Activated T-cell treated with anti-CD3 and anti-CD28 coated beads, Interleukin-2, amount 50 U/mL, for 72 hours (primary cell): ENCODE data around the gene GPN1. TPM values are rescaled to one million over a fixed set of nuclear protein-coding genes. Genes with fewer than 3 reads are reported as not detected.
A peak's percentile ranks its signal among the peaks of the same experiment; 100 is the strongest.
"Not testable (repeated sequence)": the region's sequence is repeated elsewhere in the genome, so short reads cannot be mapped to it uniquely, and the experiment has no call there.

Source experiments
- ATAC-seq, 2 donors: fragments of 150-1000 bp; cut with Tn5 transposase; replicated peaks in 1 of 2; 2 replicates each; pipeline ENCODE4 v1.10.0; 2021; ENCODE audit warnings: moderate library complexity in 2 of 2, mild to moderate bottlenecking in 1 of 2
- DNase-seq, 2 donors: peaks; one replicate each; pipeline ENCODE4 v3.0.0; 2021 to 2022; ENCODE audit warnings: mixed read lengths in 1 of 2
- H3K27ac Mint-ChIP-seq: one replicate; pipeline ENCODE4 v1.8.0; 2022; ENCODE audit warnings: mild to moderate bottlenecking, moderate library complexity, mixed read lengths
- H3K27me3 Mint-ChIP-seq: one replicate; pipeline ENCODE4 v1.8.0; 2022; ENCODE audit warnings: low read depth, mixed read lengths
- H3K36me3 Mint-ChIP-seq, 2 donors: one replicate each; pipeline ENCODE4 v1.8.0; 2022; ENCODE audit warnings: mixed read lengths in 2 of 2, mild to moderate bottlenecking in 1 of 2; ENCODE audit not compliant: insufficient read depth in 2 of 2
- H3K4me1 Mint-ChIP-seq: one replicate; pipeline ENCODE4 v1.8.0; 2022; ENCODE audit warnings: low read depth, mixed read lengths
- H3K4me3 Mint-ChIP-seq, 2 donors: one replicate each; pipeline ENCODE4 v1.8.0; 2022; ENCODE audit warnings: mild to moderate bottlenecking in 2 of 2, mixed read lengths in 2 of 2, moderate library complexity in 2 of 2
- H3K9me3 Mint-ChIP-seq, 2 donors: one replicate each; pipeline ENCODE4 v1.8.0; 2022; ENCODE audit warnings: mixed read lengths in 2 of 2
- total RNA-seq, 2 donors: library from RNA; stranded (reverse); gene quantifications; one replicate each; pipeline ENCODE4 v1.2.3, GENCODE V29; 2022

Gene GPN1
- total RNA-seq, result 10 to 100 TPM; 43.6 to 45.9 TPM

DNA sequence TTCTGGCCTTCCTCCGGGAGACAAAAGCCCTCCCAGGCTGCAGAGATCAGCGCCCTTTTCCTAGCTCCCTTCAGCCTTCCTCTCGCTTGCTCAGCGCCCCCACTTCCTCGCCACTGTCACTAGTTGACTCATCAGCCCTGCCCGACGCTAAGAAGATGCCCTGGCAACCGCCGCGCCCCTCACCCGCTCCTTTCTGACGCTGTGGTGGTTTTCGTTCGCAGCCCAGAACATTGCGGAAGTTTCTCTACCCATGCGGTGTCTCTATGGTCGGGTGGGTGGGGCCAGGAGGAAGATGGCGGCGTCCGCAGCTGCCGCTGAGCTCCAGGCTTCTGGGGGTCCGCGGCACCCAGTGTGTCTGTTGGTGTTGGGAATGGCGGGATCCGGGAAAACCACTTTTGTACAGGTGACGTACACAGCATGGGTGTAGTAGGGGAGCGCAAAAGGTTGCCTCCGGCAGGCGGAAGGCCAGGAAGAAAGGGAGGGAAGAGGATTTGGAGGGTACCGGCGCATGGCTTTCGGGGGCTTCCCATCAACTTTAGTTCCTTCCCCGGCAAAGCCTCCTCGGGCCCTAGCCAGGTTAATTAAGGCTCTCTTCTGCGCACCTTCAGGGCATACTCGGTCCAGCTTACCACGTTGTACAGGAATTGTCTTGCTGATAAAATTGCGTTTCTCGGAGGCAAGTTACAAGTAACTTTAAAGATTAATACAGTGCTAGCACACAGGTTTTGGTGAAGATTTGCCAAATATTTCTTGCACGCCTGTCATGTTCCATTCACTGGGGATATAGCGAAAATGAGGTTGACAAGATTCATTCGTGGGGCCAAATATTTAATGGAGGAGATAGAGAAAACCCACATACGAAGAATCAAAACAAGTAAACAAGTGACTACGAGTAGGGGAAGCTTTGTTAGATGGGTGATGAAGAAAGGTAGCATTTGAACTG lies at the start of gene GPN1, which contains the start of gene CCDC121:
Gene GPN1, plus strand, starts transcription at position 284 of the 943 bp plus-strand sequence. Its CDS starts 9 bp downstream, at position 293.
Gene CCDC121, minus strand, starts transcription at position 246 of the 943 bp plus-strand sequence. CDS start 1,213 bp downstream, outside the sequence.
- H3K27me3 Mint-ChIP-seq, result no peaks in the 10 kb centered on the region
- DNase-seq (peak; percentile 95 to 97), ATAC-seq (peak; percentile 97)
- H3K4me1 Mint-ChIP-seq, result no peaks in the 10 kb centered on the region
- H3K36me3 Mint-ChIP-seq, result peaks cover 3 to 8% of the 10 kb centered on the region in 2 donors
- H3K4me3 Mint-ChIP-seq, result no peak within 1 kb of the TSS
- H3K9me3 Mint-ChIP-seq, result no peaks in the 10 kb centered on the region
- H3K27ac Mint-ChIP-seq, result peak within 1 kb of the TSS; percentile 9

DNA sequence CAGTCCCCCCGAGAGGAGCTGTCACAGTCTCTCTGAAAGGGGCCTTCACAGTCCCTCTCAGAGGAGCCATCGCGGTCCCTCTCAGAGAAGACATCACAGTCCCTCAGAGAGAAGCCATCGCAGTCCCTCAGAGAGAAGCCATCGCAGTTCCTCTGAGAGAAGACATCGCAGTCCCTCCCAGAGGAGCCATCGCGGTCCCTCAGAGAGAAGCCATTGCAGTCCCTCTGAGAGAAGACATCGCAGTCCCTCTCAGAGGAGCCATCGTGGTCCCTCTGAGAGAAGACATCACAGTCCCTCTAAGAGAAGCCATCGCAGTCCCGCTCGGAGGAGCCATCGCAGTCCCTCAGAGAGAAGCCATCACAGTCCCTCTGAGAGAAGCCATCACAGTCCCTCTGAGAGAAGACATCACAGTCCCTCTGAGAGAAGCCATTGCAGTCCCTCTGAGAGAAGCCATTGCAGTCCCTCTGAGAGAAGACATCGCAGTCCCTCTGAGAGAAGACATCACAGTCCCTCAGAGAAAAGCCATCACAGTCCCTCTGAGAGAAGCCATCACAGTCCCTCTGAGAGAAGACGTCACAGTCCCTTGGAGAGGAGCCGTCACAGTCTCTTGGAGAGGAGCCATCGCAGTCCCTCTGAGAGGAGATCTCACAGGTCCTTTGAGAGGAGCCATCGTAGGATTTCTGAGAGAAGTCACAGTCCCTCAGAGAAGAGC lies 47.3 kb upstream of the GPN1 start:
- peaks cover 0 to 7% of the 10 kb centered on the region in 2 donors for H3K9me3 Mint-ChIP-seq
- no peak for DNase-seq
- H3K27me3 Mint-ChIP-seq, result no peaks in the 10 kb centered on the region
- ATAC-seq, result no peak
- peak overlapping the region; percentile 9 for H3K27ac Mint-ChIP-seq
- peaks cover 8 to 15% of the 10 kb centered on the region in 2 donors for H3K36me3 Mint-ChIP-seq
- peaks cover 37% of the 10 kb centered on the region for H3K4me1 Mint-ChIP-seq
- peak overlapping the region; percentile 44 to 48 for H3K4me3 Mint-ChIP-seq

DNA sequence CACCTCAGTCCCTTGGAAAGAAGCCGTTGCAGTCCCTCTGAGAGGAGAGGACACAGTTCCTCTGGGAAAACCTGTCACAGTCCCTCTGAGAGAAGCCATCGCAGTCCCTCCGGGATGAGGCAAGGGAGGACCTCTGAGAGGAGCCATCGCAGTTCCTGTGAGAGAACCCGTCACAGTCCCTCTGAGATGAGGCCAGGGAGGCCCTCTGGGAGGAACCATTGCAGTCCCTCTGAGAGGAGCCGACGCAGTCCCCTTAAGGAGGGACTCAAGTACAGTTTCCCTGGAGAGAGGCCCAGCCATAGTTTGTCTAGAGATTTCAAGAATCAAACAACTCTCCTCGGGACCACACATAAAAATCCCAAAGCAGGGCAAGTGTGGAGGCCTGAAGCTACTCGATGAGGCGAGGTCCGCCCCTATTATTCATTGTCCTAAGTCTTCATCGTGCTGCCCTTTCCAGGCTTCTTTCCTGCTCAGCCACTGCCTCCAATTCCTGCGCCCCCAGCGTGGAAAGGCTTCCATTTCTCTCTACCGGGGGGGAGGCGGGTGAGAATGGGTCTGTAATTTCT lies 46.6 kb upstream of the GPN1 start:
- DNase-seq, result no peak
- Mint-ChIP-seq H3K27me3 (no peaks in the 10 kb centered on the region), H3K36me3 (peaks cover 11 to 15% of the 10 kb centered on the region in 2 donors), H3K9me3 (peaks cover 0 to 4% of the 10 kb centered on the region in 2 donors), H3K27ac (no peak overlapping the region), H3K4me1 (peaks cover 43% of the 10 kb centered on the region), H3K4me3 (peak overlapping the region; percentile 92 to 93)
- no peak for ATAC-seq

- H3K27ac Mint-ChIP-seq, result peak within 1 kb of the TSS; percentile 76
- peak within 1 kb of the TSS; percentile 92 to 93 for H3K4me3 Mint-ChIP-seq
- H3K36me3 Mint-ChIP-seq, result peaks cover 14 to 15% of the 10 kb centered on the region in 2 donors
- peak; percentile 96 for ATAC-seq
- no peaks in the 10 kb centered on the region for H3K27me3 Mint-ChIP-seq
- peaks cover 0 to 2% of the 10 kb centered on the region in 2 donors for H3K9me3 Mint-ChIP-seq
- peaks cover 50% of the 10 kb centered on the region for H3K4me1 Mint-ChIP-seq
- DNase-seq, result peak; percentile 86 to 87
These were observed 46.0 kb upstream of the GPN1 start, which contains the start of gene ZNF512 for GRCh38 chr2:27582695-27583389. Gene ZNF512, plus strand, starts transcription at chr2:27583042. Its CDS starts 71 bp downstream, at chr2:27583113.

- Mint-ChIP-seq H3K27ac (peak overlapping the region; percentile 76), H3K9me3 (peaks cover 0 to 2% of the 10 kb centered on the region in 2 donors), H3K4me3 (peak overlapping the region; percentile 92 to 93), H3K36me3 (peaks cover 15 to 19% of the 10 kb centered on the region in 2 donors), H3K27me3 (no peaks in the 10 kb centered on the region), H3K4me1 (peaks cover 56% of the 10 kb centered on the region)
- DNase-seq (no peak), ATAC-seq (peak; percentile 3 to 4)
These were observed 45.4 kb upstream of the GPN1 start for GRCh38 chr2:27583390-27583915.

- H3K27ac Mint-ChIP-seq, result peak overlapping the region; percentile 76
- peaks cover 57% of the 10 kb centered on the region for H3K4me1 Mint-ChIP-seq
- H3K36me3 Mint-ChIP-seq, result peaks cover 17 to 22% of the 10 kb centered on the region in 2 donors
- H3K4me3 Mint-ChIP-seq, result peak overlapping the region; percentile 92 to 93
- ATAC-seq (no peak), DNase-seq (no peak)
- no peaks in the 10 kb centered on the region for H3K27me3 Mint-ChIP-seq
- H3K9me3 Mint-ChIP-seq, result no peaks in the 10 kb centered on the region
These were observed 44.3 kb upstream of the GPN1 start for GRCh38 chr2:27584597-27584996.

DNA sequence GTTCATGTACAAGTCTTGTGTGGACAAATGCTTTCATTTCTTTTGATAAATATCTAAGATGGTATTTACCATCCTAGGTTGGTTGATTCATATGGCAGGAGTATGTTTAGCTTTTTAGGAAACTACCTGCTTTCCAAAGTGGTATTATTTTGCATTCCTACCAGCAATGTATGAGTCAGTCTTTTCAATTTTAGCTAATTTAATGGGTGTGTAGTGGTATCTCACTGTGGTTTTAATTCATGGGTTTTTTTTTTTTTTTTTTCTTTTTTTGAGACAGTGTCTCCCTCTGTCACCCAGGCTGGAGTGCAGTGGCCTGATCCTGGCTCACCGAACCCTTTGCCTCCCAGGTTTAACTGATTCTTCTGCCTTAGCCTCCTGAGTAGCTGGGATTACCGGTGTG lies 41.8 kb upstream of the GPN1 start:
- H3K36me3 Mint-ChIP-seq, result peaks cover 25 to 41% of the 10 kb centered on the region in 2 donors
- DNase-seq (no peak), ATAC-seq (peak; percentile 20 to 21)
- peaks cover 77% of the 10 kb centered on the region for H3K4me1 Mint-ChIP-seq
- peaks cover 0 to 7% of the 10 kb centered on the region in 2 donors for H3K9me3 Mint-ChIP-seq
- no peaks in the 10 kb centered on the region for H3K27me3 Mint-ChIP-seq
- peak overlapping the region; percentile 48 to 80 for H3K4me3 Mint-ChIP-seq
- peak overlapping the region; percentile 90 for H3K27ac Mint-ChIP-seq

- Mint-ChIP-seq H3K4me3 (no peak overlapping the region), H3K9me3 (peaks cover 0 to 7% of the 10 kb centered on the region in 2 donors), H3K27me3 (no peaks in the 10 kb centered on the region), H3K36me3 (peaks cover 20 to 35% of the 10 kb centered on the region in 2 donors), H3K27ac (no peak overlapping the region), H3K4me1 (peaks cover 72% of the 10 kb centered on the region)
- ATAC-seq, result no peak
- no peak for DNase-seq
These were observed 40.5 kb upstream of the GPN1 start for GRCh38 chr2:27588308-27588707.

- peaks cover 22 to 62% of the 10 kb centered on the region in 2 donors for H3K36me3 Mint-ChIP-seq
- H3K4me3 Mint-ChIP-seq, result peak overlapping the region; percentile 45 to 68
- no peaks in the 10 kb centered on the region for H3K27me3 Mint-ChIP-seq
- DNase-seq, result no peak
- H3K27ac Mint-ChIP-seq, result no peak overlapping the region
- peak; percentile 37 to 67 for ATAC-seq
- H3K4me1 Mint-ChIP-seq, result peaks cover 56% of the 10 kb centered on the region
- peaks cover 0 to 9% of the 10 kb centered on the region in 2 donors for H3K9me3 Mint-ChIP-seq
These were observed 37.1 kb upstream of the GPN1 start for GRCh38 chr2:27591745-27592144.

DNA sequence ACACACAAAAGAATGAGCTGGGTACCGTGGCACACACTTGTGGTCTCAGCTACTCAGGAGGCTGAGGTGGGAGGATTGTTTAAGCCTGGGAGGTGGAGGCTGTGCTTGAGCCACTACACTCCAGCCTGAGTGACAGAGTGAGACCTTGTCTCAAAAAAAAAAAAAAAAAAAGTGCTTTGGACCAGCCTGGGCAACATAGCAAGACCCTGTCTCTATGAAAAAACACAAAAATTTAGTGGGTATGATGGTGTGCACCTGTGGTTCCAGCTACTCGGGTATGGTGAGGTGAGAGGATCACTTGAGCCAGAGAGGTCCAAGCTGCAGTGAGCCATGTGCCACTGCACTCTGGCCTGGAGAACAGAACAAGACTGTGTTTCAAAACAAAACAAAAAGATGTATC lies 35.6 kb upstream of the GPN1 start:
- H3K4me1 Mint-ChIP-seq, result peaks cover 56% of the 10 kb centered on the region
- DNase-seq (no peak), ATAC-seq (no peak)
- no peak overlapping the region for H3K4me3 Mint-ChIP-seq
- H3K36me3 Mint-ChIP-seq, result peaks cover 22 to 54% of the 10 kb centered on the region in 2 donors
- no peaks in the 10 kb centered on the region for H3K27me3 Mint-ChIP-seq
- H3K27ac Mint-ChIP-seq, result no peak overlapping the region
- peaks cover 0 to 9% of the 10 kb centered on the region in 2 donors for H3K9me3 Mint-ChIP-seq

DNA sequence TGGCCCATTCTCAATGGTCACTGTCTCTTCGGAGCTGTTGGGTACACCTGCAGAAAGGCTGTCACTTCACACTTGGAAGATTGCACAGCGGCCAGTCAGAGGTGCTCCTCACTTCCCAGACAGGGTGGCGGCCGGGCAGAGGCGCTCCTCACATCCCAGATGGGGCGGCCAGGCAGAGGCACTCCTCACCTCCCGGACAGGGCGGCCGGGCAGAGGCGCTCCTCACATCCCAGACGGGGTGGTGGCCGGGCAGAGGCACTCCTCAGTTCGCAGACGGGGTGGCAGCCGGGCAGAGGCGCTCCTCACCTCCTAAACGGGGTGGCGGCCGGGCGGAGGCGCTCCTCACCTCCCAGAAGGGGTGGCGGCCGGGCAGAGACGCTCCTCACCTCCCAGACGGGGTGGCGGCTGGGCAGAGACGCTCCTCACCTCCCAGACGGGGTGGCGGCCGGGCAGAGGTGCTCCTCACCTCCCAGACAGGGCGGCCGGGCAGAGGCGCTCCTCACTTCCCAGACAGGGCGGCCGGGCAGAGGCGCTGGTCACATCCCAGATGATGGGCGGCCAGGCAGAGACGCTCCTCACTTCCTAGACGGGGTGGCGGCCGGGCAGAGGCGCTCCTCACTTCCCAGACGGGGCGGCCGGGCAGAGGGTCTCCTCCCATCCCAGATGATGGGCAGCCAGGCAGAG lies 34.7 kb upstream of the GPN1 start:
- peaks cover 22 to 54% of the 10 kb centered on the region in 2 donors for H3K36me3 Mint-ChIP-seq
- H3K4me3 Mint-ChIP-seq, H3K27ac Mint-ChIP-seq, H3K27me3 Mint-ChIP-seq, H3K9me3 Mint-ChIP-seq, DNase-seq, ATAC-seq: not testable (repeated sequence)
- peaks cover 59% of the 10 kb centered on the region for H3K4me1 Mint-ChIP-seq
